ENCODE results near the gene CACNA1E. TPM values are rescaled to one million over a fixed set of nuclear protein-coding genes. Genes with fewer than 3 reads are reported as not detected.

CACNA1E gene
- polyA plus RNA-seq, 3 donors = 0.01 to 0.10 TPM; not detected in 1

DNA sequence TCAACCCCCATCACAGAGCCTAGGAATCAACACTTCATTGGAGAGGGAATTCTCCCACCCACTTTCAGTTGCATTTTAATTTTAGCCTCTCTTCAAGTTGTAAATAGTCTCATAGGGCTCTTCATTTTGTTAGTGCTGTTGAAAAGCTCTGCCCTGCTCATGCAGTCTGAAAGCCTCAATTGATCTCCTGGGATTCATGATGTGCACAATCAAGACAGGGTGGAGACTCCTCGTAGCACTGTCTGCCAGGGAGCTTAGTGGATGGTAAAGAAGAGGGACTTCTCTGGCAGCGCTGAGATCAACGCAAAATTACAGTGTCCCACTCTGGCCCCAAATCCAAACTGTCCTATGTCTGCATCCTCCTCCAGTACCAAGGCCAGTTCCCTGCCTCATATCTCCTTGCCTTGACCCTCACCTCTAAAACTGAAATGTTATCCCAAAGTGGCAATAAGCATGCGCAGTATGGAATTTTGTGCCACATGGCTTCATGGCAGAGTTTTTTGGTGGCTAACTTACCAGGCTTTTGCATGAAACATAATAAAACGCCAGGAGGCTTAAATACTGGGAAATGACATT lies 282.2 kb downstream of the CACNA1E start:
- no peak overlapping the region for H3K27ac ChIP-seq (ENCODE audit: low read depth, low read length)
- WGBS, 3 donors = 61 to 73% (median 63%) methylated on average over 5 of the region's 5 CpGs

DNA sequence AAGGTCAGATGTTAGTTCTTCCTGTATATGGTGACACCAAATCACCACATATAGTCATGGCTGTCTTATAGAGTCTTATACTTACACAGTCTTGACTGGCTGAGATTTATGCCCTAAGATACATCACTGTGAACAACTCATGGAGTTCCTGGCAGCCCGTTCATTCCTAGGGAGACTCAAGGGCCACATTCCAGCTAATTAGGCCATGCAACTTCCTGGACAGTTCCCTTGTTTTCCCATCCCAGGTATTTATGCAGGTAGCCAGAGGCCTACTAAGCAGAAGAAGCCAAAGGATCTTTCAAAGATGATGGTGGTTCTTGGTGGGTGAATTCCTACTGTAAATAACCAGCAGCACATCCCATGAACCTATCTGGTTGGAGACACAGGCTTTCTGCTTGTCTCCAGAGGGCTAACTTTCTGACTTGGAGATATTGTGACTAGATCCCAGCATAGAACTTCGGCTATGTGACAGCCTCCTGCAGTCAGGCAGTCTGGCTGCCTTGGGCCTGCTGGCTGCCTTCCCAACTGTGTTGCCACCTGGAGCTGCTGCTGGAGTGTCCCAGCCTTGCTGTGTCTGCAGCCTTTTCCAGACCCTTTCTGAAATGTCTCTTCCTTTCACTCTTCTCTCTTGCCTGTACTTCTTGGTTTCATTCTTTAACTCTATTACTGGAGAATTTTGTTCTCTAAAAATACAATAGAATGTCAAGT lies 283.8 kb downstream of the CACNA1E start:
- 67 to 85% (median 79%) methylated on average over 2 of the region's 2 CpGs for WGBS, 3 donors

DNA sequence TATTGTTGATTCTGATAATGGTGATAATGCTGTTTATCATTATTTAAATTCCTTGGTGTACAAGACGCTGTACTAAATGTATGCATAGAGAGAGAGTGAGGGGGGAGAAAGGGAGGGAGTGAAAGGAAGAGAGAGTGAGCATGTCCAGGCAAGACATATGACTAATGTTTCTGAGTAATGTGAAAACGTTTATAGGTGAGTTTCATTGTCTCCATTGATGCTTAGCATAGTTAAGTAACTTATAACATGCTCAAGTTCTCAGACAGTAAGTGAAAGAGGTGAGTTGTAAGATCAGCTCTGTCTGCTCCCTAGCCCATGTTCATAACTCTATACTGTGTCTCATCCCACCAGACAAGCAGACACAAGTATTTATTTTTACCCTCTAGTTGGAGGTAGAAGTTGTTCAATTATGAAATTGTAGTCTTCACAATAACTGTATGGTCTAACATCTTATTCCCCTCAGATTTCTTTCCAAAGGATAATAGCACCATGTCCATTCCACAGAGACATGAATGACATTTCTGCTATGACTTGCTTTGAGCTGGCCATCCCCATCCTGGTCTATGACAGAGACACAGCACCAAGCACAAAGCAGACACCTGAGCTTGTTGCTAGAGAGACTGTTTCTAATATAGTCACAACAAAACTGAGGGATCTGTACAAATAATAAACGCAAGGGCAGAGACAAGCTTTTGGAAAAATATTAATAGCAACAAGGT lies 285.1 kb downstream of the CACNA1E start:
- 49 to 54% (median 52%) methylated on average over 3 of the region's 3 CpGs for WGBS, 3 donors
- H3K27ac ChIP-seq (ENCODE audit: low read depth, low read length) = no peak overlapping the region

More for the DNA sequence above, 283.8 kb downstream of the CACNA1E start:
- H3K27ac ChIP-seq (ENCODE audit: low read depth, low read length) = no peak overlapping the region

DNA sequence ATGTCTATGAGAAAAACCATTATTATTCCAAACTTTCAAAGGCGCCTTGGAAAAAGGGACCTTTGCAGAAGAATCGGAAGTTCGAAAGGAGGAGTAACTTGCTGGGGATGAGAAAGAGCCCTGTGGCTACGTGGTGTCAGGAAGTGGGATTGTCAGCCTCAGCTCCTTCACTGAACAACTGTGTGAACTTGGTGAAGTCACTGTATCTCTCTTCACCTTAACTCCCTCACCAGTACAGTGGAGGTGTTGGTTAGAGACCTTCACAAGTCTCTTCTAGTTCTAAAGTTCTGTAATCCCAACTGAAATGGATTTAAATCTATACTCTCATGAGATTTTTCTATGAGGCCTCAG lies 285.6 kb downstream of the CACNA1E start:
- 75 to 86% (median 84%) methylated on average over 4 of the region's 4 CpGs for WGBS, 3 donors
- H3K27ac ChIP-seq (ENCODE audit: low read depth, low read length) = no peak overlapping the region

DNA sequence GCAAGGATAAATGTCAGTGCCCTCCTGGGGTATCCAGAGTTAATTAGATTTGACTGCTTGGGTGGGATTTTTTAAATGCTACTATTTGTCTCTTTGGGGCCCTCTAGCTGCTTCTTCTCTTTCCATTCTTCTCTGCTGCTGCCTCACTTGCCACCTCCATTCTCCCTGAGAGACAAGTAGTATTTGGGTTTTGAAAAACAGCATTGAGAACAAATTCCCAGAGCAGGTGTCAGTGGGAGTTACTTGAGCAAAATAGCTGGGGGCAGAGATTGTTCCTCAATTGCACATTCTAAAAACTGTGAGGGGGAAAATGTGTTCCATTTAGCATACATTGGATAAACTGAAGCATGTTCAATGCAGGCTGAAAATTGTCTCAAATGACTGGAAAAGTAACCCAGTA lies 286.5 kb downstream of the CACNA1E start:
- H3K27ac ChIP-seq (ENCODE audit: low read depth, low read length) = no peak overlapping the region

DNA sequence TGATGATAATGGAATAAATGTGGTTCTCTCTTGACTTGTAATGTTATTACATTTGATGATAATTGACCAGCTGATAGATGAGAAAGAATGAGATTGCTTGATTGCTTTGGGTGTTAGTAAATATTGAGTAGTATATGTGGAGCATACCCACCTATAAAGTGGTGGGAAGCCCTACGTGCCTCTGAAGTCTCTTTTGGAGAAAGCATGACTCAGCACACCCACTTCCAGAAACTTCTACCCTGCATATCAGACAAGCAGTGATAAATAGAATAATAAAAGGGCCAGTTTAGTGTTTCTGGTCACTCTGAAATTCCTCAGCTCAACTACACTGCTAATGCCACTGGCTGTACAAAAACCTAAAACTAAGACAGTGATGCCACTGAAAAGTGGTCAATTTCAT lies 289.4 kb downstream of the CACNA1E start:
- 43 to 56% (median 43%) methylated on average over 1 of the region's 1 CpG for whole genome bisulfite sequencing, 3 donors

DNA sequence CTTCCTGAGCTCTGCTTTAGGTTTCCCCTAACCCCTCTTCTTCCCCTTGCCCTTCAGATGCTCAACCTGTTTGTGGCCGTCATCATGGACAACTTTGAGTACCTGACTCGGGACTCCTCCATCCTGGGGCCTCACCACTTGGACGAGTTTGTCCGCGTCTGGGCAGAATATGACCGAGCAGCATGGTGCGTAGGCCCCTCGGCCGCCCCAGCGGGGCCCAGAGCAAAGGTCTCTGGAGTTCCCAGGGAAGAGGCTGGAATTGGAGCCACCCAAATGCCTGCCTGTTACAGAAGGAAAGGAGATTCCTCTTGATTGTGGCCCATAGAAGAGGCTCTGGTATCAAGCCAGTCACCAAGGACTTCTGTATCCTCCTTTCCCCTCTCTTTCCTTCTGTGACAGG lies 292.7 kb downstream of the CACNA1E start:
- WGBS, 3 donors = 90 to 95% (median 94%) methylated on average over 10 of the region's 10 CpGs
- H3K27ac ChIP-seq (ENCODE audit: low read depth, low read length) = no peak overlapping the region

More for the DNA sequence above, 289.4 kb downstream of the CACNA1E start:
- no peak overlapping the region for H3K27ac ChIP-seq (ENCODE audit: low read depth, low read length)

DNA sequence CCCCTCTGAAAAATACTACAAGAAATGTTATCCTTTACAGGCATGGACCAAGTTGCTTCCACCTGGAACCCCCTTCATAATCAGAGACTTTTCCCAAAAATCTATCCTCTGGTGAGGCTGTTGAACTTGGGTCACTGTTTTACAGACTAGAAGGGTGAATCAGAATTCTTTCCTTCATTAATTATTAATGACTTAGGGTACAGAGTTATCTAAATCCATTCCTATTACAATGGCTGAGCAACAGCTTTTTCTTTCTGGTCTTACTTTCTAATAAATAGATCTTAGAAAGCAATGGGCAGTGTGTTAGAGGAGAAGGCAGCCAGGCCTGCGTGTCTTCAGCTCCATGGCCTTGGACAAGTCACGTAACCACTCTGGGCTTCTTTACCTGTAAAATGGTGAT lies 294.0 kb downstream of the CACNA1E start:
- 75 to 90% (median 86%) methylated on average over 2 of the region's 2 CpGs for WGBS, 3 donors
- H3K27ac ChIP-seq (ENCODE audit: low read depth, low read length) = no peak overlapping the region

DNA sequence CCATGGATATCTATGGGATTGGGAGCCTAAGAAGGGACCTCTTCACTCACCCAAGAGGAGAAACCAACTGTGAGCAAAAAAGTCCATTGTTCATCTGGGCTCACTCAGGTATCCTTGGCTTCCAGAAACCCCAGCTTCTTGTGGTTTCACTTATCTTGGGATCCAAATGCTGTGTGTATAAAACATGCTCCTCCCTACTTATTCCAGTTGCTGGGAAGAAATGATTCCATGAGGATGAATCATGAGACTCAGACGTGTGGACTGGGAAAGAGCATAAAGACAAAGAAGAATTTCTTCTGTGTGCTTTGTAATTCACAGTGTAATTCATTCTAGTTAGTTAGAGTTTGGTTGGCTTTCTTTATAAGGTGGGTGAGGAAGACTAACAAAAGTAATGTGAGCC lies 294.5 kb downstream of the CACNA1E start:
- H3K27ac ChIP-seq (ENCODE audit: low read depth, low read length) = no peak overlapping the region
- 21 to 45% (median 43%) methylated on average over 1 of the region's 1 CpG for WGBS, 3 donors

DNA sequence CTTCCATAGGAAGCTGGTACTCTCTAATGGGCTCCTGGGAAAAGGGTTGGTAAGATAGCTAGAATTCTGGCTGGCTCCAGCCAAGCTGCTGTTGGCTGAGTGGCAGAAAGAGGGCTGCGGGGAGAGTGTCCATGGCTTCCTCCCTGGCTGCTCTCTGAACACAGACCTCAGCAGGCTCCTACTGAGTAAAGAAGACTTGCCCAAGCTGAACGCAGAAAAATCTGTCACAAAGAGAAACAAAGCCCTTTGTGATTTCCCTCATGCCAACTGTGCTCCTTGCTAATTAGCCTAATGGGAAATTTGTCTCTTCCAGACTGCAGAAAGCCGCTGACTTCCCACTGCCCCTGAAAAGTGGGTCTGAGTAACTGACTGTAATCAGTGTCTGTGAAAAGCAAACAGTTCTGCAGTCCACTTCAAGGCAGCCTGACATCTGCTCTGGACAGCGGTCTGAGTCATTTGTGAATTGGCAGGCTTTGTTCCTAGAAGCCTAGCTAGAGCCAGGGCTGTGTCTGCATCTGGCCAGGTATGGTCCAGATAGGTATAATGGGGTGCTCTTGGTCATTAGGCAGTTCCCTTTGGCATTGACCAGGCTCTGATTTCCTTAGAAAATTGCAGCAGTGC lies 295.4 kb downstream of the CACNA1E start:
- H3K27ac ChIP-seq (ENCODE audit: low read depth, low read length) = no peak overlapping the region
- WGBS, 3 donors = 17 to 56% (median 55%) methylated on average over 4 of the region's 4 CpGs

DNA sequence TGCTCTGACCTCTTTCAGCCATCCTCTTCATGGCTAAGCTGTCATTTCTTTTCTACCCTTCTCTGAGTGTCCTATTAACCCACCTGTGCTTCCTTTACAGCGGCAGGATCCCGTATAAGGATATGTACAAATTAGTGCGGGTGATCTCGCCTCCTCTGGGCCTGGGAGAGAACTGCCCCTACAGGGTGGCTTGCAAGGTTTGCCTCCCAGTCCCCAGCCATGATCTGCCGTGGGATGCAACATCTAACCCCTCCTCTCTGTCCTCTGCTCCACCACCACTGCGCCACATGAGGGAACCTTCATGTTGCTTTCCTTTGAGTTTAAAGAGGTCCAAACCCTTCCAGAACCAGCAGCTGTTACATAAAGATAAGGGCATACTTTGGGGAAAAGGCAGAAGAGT lies 296.0 kb downstream of the CACNA1E start:
- 68 to 79% (median 78%) methylated on average over 6 of the region's 6 CpGs for WGBS, 3 donors
- H3K27ac ChIP-seq (ENCODE audit: low read depth, low read length) = no peak overlapping the region

DNA sequence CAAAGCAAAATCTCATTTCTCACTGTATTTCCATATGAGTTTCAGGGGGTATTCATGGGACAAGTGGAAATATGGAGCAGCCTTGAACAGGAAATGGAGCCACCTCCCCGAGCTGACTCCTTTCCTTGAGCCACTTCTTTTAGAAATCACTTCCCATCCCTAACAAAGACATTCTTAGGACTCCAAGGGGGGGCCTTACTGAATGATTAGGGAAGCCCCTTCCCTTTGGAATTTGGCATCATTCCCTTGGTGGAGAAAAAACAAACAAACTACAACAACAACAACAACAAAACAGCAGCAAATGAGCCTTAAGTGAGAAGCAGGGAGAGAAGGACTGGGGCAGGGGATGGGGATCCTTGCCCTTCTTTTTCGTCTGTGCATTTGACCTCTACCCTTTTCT lies 299.9 kb downstream of the CACNA1E start:
- WGBS, 3 donors = 32 to 50% (median 37%) methylated on average over 2 of the region's 2 CpGs
- no peak overlapping the region for H3K27ac ChIP-seq (ENCODE audit: low read depth, low read length)

DNA sequence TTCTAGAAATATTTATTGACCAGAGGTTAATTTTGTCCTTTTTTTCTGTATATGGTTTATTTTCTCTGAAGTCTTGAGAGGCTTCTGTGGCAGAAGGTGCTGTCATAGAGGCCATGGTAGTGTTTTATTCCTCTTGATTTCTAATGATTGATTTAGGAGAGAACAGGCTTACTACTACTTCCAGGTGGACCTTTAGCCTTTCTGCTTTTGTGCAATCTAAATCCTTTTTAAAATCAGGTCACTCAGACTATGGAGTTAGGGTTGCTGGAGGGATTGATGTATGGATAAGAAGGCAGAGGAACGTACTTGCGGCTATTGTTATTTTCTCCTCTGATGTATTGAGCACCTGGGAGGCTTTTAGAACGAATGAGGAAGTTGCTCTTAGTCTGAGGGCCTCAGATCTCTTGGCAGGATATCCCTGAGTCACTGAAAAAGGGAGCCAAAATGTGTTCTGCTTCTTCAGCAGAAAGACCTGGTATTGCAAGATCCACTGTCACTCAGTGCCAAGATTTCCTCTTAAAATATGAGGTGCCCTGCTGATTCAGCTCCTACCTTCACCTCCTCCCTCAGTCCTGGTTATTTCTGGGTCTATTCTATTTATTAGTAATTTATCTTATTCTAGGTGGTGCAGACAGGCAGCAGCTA lies 300.8 kb downstream of the CACNA1E start:
- H3K27ac ChIP-seq (ENCODE audit: low read depth, low read length) = no peak overlapping the region
- WGBS, 3 donors = 20 to 50% (median 32%) methylated on average over 3 of the region's 3 CpGs

DNA sequence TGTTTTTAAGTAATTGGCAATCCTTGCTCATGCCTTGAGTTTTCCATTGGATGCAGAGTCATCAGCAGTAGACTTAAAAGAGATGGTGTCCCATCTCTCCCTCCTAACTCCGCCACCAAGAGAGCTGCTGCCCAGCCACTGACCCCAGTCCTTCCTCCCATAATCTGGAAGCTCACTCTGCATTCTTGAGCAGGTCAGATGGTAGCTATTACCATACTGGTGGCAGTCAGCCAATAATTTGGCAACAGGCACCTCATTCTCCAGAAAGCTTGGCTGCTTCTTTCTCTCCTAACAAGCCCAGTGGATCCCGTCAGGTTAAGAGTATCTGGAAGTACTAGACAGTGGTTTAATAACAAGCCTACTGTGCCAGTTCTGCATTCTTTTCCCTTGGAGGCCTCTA lies 306.1 kb downstream of the CACNA1E start:
- WGBS, 3 donors = 80 to 87% (median 85%) methylated on average over 2 of the region's 2 CpGs
- no peak overlapping the region for H3K27ac ChIP-seq (ENCODE audit: low read depth, low read length)

DNA sequence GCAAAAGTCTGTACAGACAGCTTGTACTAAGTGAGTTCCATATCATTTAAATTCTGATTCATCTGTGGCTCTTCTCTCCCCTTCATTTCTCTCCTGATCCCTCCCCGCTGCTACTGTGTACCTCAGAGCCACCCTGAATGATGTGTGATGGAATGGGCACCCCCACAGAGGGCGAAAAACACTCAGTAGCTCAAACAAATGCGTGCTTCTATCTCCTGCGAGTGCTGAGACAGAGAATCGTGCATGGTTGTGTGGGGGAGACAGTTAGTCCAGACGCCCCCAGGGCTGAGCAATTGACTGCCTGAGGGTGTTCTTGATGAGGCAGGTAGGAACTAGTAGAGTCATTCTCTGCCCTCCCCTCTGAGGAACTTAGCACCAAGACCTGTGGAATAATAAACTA lies 308.4 kb downstream of the CACNA1E start:
- WGBS, 3 donors = 62 to 82% (median 78%) methylated on average over 6 of the region's 6 CpGs
- no peak overlapping the region for H3K27ac ChIP-seq (ENCODE audit: low read depth, low read length)

DNA sequence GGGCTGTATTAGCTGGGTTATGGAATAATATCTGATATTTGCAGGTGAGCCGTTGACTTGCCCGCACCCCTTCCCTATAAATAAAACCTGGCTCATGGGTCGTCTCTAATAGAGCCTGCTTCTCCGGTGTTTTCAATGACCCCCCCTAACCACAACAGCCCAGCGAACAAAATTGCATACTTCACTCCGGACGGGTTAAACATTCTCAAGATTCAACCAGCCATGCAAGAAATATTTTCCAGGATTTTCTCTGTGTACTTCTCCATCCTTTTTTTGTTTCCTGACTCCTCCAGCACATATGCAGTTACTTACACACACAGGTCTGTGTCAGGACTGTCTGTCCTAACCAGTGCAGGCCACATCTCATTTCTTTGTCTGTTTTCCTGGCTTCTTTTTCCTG lies 310.5 kb downstream of the CACNA1E start:
- no peak overlapping the region for H3K27ac ChIP-seq (ENCODE audit: low read depth, low read length)
- 47 to 92% (median 89%) methylated on average over 7 of the region's 7 CpGs for WGBS, 3 donors

DNA sequence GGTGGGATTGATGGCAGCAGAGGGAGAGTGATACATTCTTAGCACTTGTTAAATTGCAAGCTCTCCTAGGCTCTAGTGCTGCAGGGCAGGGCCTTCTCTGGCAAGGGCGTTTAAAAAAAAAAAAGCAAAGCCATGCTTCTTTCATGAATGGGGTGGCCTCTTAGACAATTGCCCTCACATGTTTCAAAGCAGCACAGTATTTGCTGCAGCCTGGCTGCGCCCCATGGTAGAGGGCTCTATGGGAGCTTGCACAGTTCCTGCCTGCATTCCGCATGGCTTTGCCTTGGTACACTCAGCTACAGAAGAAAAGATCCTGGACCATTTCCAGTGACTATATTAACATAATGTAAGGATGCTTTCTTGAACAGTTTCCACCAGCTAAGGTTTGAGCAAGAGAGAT lies 311.0 kb downstream of the CACNA1E start:
- H3K27ac ChIP-seq (ENCODE audit: low read depth, low read length) = no peak overlapping the region
- WGBS, 3 donors = 58 to 80% (median 70%) methylated on average over 3 of the region's 3 CpGs

DNA sequence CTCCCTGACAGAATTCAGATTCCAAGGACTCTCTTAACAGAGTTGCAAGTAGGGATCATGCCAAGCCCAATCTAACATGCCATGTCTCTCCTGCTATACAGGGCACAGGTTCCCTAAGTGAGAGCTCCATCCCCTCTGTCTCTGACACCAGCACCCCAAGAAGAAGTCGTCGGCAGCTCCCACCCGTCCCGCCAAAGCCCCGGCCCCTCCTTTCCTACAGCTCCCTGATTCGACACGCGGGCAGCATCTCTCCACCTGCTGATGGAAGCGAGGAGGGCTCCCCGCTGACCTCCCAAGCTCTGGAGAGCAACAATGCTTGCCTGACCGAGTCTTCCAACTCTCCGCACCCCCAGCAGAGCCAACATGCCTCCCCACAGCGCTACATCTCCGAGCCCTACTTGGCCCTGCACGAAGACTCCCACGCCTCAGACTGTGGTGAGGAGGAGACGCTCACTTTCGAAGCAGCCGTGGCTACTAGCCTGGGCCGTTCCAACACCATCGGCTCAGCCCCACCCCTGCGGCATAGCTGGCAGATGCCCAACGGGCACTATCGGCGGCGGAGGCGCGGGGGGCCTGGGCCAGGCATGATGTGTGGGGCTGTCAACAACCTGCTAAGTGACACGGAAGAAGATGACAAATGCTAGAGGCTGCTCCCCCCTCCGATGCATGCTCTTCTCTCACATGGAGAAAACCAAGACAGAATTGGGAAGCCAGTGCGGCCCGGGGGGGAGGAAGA lies 315.0 kb downstream of the CACNA1E start:
- no peak overlapping the region for H3K27ac ChIP-seq (ENCODE audit: low read depth, low read length)
- 85 to 91% (median 89%) methylated on average over 32 of the region's 32 CpGs for WGBS, 3 donors

Measured in adipose tissue (tissue), 3 donors.